ENCODE data around the gene ARNT2.
"Not testable (repeated sequence)": the region's sequence is repeated elsewhere in the genome, so short reads cannot be mapped to it uniquely, and the experiment has no call there.

GRCh38 chr15:80390942-80391341 is 13.2 kb upstream of the ARNT2 start:
- not testable (repeated sequence) for TF ChIP-seq EZH2 (IDR thresholded peaks at IDR 0.05; ENCODE audit: borderline replicate concordance, low read length); CTCF (IDR thresholded peaks at IDR 0.05; ENCODE audit: low read length)

Measured in OCI-LY1 (cell line).